Measurements from ENCODE around the gene CD74.

CD74 gene

DNA sequence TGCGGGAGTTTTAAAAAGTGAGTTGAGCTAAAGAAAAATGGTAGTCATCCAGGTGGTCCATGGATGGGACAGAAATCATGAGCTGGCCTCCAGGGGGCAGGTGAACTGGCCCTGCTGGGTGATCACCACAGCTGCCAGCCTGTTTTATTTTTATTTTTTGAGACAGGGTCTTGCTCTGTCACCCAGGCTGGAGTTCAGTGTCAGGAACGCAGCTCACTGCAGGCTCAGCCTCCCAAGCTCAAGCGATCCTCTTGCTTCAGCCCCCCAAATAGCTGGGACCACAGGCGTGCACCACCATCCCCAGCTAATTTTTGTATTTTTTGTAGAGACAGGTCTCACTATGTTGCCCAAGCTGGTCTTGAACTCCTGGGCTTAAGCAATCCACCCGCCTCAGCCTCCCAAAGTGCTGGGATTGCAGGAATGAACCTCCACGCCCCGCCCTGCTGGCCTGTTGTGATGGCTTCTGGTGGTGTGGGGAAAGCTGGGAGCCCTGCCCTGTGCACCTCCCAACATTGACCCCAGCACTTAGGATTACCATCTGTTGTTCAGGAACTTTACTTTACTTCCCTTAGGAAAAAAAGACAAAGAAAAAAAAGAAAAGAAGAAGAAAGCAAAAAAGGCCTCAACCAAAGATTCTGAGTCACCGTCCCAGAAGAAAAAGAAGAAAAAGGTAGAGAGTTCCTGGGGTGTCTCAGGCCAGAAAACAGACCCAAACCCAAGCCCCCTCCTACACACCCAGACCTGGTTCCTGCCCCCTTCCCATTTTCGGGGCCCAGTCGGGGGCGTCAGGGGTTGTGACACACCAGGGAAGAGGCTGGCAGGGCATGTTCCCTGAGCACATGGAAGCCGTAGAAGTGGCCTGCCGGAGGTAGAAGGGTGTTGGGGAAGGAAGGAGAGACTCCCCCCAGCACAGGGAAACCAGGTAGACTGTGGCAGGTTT lies 14.7 kb downstream of the CD74 start:
- DNase-seq (ENCODE audit: low read depth) = no peak

DNA sequence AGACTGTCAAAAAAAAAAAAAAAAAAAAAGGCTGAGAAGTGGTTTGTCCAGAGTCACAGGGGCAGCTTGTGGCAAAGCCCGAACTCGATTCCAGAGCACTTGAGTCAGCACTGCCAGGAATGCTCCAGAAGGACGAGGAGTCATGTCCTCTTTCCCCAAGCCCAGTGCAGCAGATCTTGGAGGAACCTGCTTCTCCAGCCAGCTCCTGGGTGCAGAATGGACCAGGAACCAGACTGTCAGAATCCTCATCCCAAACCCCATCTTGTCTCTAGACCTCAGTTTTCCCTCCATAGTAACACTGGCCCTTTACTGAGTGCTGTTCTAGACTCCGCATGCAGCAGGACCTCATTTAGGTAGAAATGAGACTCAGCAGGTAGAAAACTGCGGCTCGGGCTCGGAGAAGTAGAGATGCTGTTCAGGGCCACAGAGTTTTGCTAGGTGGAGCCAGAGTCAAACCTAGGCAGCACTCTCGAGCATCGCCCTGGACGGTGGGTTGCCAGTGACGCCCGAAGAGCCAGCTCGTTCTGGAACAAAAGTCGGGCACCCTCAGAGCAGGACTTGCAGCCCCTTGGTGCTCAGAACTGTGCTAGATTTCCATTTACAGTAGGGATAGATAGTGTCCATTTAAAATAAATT lies 15.4 kb downstream of the CD74 start:
- DNase-seq (ENCODE audit: low read depth) = no peak

DNA sequence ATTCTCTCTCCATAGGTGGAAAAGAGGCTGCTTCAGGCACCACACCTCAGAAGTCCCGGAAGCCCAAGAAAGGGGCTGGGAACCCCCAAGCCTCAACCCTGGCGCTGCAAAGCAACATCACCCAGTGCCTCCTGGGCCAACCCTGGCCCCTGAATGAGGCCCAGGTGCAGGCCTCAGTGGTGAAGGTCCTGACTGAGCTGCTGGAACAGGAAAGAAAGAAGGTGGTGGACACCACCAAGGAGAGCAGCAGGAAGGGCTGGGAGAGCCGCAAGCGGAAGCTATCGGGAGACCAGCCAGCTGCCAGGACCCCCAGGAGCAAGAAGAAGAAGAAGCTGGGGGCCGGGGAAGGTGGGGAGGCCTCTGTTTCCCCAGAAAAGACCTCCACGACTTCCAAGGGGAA lies 16.4 kb downstream of the CD74 start:
- DNase-seq (ENCODE audit: low read depth) = no peak

DNA sequence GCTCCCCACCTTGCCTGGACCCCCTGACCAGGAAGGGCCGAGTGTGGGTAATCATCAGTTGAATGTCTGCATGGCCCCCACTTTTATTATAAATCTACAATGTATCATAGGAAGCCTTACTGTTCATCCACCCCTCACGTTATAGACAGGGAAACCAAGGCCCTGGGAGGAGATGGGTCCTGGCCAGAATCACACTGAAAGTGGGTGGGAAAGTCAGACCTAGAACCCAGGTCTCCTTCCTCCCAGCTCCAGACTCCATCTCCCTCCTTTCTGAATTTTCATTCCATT lies 17.1 kb downstream of the CD74 start:
- no peak for DNase-seq (ENCODE audit: low read depth)

DNA sequence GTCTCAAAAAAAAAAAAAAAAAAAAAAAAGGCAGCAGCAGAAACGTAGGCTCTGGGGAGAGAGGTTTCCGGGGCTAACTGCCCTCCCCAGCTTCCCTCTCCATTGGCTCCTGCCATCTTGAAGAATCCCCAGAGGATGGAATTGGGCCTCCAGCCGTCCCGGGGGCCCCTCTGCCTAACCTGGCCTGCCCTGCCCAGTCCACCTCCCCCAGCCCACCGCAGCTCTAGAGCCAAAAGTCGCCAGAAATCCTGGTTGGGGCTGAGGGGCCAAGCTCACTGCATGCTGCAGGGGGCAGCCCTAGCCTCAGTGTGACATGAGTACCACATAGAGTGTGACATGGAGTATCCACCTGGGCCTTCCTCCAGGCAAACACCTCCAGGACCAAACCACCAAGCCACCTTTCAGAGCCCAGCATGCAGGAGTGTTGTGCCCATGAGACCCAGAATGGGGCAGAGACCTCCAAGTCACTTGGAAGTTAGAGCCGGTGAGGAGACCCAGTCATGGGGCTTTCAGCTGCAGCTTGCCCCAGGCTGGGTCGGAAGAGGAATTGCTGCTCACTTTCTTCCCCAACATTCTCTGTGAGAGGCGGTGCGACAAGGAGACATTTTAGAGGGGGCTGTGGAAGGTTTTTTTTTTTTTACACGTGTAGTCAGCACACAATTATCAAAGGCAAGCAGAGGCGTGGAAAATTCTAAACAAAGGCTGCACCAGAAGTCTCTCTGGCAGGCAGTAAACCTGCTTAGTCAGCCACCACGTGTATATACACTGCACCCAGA lies 17.6 kb downstream of the CD74 start:
- no peak for DNase-seq (ENCODE audit: low read depth)

DNA sequence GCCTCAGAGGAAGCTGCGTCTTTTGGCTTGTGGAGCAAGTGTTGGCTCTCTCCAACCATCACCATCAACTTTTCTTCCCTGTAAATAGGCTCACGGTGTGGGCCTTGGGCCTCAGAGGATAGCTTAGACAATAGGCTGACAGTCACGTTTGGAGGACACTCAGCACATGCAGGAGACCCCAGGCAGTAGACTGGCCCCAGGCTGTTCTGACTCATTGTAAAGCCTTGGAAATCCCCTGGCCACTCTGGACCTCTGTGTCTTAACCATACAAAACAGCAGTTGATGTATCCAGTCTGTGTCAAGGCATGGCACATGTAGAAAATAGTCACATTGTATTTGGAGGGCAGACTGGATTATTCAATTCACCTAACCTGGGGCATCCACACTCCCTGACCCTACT lies 18.6 kb downstream of the CD74 start:
- no peak for DNase-seq (ENCODE audit: low read depth)

DNA sequence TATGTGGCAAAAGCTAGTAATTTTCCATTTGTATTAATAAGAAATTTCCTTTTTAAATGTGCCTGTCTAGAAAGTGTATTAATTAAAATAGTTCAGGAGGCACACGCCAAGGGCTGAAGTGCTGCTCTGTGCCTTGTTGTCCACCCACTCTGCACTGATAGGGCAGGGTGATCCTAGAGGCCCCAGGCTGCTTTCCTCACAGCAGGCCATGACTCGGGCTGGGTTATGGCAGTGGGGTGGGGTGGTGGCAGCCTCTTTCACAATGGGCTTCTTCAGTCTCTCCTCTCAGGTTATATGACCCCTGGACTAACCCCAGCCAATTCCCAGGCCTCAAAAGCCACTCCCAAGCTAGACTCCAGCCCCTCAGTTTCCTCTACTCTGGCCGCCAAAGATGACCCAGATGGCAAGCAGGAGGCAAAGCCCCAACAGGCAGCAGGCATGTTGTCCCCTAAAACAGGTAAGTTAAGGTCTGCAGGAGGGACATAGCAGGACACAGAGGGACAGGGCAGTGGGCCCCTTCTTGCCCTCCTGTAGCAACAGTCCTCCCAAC lies 19.5 kb downstream of the CD74 start:
- no peak for DNase-seq (ENCODE audit: low read depth)

DNA sequence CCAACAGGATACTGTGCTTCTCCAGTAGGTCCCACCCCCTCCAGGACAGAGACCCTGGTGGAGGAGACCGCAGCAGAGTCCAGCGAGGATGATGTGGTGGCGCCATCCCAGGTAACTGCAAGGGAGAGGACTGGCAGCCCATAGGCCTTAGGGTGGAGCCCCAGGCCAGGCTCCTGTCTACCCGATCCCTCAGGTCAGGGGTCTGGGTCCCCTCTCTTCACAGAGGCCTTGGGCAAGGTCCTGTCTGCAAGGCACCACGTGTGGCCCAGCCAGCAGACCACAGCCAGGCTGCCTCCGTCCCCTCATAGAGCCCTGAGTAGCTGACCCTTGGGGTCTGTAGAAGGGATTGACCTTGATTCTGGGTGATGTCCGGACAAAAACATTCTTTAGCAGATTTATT lies 20.0 kb downstream of the CD74 start:
- DNase-seq (ENCODE audit: low read depth) = no peak

DNA sequence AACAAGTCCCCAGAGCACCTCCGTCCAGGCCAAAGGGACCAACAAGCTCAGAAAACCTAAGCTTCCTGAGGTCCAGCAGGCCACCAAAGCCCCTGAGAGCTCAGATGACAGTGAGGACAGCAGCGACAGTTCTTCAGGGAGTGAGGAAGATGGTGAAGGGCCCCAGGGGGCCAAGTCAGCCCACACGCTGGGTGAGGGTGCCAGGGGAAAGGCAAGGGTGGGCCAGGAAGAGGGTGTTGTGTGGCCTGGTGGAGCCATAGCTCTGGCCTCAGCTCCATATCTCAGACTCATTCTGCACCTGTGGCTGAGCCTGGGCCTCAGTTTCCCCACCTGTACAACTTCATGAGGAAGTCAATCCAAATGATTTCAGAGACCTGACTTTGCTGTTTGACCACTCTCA lies 20.7 kb downstream of the CD74 start:
- DNase-seq (ENCODE audit: low read depth) = no peak

DNA sequence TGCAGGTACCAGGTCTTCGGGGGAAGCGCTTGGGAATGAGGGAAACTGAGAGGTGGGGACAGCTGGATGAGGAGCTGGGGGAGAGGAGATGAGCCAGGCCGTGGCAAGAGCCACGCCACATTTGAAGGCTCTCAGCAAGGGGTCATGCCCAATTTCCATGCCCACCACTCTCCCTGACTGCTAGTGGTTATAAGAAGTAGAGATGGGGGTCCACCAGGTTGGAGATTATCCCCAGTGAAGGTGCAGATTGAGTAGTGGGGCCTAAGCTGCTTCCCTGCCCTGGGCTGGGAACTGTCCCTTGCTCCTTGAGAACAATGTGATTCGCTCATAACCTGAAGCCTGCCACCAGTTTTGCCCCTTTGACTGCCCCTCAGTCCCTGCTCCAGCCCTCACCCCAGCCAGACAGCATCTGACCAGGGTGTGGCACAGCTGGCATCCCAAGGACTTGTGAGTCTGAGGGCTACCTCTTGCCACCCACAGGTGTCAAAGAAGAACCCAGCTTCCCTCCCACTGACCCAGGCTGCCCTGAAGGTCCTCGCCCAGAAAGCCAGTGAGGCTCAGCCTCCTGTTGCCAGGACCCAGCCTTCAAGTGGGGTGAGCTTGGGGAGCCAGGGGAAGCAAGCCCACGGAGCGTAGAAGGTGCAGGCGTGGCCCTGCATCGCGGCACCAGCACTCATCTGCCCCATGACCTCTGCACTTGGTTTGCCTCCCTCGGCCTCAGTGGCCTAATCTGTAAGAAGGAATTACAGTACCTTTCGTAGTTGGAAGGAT lies 21.5 kb downstream of the CD74 start:
- no peak for DNase-seq (ENCODE audit: low read depth)

DNA sequence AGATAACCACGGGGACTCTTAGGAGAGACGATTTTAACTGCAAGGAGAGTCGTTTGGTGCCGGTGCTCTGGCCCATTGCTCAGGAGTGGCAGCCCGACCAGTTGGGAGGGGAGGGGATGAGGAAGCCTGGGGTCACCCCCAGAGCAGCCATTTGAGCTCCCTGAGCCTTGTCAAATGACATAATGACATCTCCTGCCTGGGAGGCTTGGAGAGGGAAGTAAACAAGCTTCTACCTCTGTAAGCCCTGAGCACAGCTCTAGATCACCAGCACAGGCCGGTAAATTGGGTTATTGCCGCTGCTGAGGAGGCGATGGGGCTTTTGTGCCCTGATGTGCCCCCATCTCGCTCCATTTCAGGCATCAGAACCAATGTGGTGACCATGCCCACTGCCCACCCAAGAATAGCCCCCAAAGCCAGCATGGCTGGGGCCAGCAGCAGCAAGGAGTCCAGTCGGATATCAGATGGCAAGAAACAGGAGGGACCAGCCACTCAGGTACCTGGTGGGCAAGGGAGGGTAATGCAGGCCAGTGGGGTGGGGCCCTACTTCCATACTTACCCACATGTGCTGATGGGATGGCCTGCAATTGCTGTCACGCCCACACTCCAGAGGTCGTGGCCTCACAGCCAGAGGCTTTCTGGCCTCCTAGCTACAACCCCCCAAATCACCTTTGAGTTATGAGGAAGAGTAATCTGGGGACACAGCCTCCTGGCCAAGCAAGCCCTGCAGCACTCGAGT lies 23.0 kb downstream of the CD74 start:
- DNase-seq (ENCODE audit: low read depth) = no peak

DNA sequence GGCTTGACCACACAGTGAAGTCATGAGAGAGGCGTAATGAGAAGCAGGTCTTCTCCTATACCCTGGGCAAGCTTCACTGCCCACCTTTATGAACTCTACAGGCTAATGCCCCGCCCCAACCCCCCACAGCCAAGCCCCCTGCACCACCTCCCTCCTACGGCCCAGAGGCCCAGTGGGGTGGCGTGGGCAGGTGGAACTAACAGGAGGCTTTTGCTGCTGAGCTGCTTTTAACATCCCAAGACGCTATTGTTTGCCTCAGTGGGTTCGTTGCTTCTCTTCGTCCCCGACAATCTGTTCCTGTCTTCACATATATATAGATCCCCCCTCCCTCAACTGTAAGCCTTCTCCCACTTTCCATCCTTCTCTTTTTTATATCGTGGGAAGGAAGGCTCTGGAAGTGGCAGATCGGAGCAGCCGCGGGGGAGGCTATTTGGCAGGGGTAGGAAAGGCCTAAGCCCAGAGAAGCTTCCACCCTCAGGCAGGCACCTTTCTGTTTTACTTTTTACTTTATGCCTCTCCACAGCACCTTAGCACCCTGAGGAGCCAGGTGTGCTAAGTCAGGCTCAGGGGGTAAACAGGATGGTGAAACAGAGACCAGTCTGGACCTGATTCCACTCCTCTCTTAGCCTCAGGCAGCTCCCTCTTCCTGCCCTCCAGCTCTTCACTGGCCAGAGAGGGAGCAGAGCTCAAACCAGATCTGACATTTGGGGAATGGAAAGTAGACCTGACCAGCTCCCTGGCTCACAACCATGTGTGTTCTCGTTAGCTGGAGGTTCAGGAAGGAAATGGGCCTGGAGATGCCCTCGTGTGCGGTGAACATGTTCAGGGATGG lies 26.5 kb downstream of the CD74 start:
- DNase-seq (ENCODE audit: low read depth) = no peak

DNA sequence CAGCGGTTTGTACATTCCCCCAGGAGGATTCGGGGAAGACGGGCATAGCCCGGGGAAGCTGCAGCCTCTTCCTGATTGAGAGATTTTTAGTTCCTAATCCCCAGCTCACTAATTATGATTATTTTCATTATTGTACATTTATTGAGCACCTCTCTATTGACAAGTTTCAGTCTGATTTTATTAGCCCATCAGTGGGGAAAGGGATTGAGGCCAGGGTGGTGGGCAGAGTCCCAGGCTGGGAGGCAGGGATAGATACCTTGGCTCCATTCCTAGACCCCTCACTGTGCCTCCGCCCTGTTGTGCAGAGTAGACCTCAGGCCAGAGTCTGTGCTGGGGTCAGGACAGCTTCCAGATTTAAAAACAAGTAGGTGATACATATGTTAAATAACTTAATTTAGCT lies 28.0 kb downstream of the CD74 start:
- DNase-seq (ENCODE audit: low read depth) = no peak

DNA sequence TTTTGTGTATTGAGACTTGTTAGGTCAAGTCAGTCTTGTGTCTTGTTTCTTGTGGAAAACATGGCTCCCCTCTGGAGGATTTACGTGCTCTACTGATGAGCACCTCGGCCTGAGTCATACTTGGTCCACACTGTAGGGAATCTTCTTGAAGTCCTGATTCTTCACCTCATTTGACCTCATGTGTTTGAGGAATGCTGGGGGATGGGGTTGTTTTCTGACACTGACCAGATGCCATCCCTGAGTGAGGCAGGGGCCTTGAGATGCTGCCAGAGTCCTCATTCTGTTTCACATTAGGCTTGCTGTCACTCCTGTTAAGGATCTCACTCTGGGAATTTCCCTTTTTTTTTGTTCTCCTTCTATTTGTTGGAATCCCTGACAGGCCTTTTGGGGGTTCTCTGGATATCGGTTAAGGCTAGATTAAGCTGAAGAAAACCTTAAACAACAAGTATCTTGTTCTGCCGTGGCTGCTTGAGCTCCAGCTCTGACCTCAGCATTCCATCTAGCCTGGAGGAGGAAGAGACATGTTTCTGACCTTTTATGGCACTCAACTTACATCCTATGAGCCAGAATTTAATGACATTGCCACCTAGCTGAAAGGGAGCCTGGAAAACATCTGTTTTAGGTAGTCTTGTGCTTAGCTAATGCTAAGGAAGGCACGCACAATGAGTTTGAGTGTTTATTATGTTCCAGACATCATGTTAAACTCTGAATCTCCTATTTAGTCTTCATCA lies 34.6 kb downstream of the CD74 start:
- no peak for DNase-seq (ENCODE audit: low read depth)

DNA sequence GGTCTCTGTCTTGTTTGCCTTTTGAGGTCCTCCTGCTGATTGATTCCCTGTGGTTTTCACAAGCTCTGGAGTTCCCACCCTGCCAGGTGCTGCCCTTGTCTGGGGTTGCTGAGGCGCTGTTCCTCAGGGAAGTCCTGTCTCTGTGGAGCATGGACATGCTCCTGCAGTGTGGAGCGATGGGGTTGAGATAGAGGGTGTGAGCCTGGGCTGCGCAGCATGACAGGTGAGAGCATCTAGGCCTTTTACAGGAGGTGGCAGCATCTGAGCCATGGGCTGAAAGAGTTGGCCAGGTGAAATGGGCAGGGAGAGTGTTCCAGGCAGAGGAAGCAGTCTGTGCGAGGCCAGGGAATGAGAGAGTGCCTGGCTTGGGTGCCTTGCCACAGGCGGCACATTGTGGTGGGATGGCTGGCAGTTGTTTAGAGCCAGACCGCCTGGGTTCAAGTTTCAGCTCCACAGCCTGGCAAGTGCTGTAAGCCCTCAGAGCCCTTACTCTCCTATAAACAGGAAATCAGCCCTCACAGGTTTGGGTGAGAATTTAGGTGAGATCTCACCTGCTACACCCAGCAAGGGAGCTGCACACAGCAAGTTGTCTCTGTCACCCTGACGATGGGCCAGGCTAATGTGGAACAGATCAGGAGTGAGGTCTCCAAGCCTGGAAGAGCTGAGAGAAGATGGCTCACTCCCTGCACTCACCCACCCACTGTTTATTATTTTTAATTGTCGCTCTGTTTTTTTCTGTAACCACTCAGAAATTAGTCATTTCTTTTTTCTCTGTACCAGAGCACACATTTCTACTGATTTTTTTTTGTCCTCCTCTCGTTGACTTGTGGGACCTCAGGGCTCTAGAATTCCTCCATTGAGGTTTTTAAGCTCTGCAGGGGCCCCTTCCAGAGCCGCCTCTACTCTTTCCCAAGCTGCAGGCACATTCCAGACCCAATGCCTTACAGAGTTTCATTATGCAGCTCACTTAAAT lies 35.6 kb downstream of the CD74 start:
- no peak for DNase-seq (ENCODE audit: low read depth)

DNA sequence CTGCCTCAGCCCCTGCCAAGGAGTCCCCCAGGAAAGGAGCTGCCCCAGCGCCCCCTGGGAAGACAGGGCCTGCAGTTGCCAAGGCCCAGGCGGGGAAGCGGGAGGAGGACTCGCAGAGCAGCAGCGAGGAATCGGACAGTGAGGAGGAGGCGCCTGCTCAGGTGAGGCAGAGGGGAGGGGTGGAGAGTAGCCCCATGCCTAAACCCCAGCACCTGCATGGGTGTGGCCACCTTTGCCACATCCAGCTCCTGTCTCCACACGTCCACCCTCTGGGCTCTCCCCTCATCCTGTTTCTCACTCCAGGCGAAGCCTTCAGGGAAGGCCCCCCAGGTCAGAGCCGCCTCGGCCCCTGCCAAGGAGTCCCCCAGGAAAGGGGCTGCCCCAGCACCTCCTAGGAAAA lies 38.1 kb downstream of the CD74 start:
- DNase-seq (ENCODE audit: low read depth) = no peak

DNA sequence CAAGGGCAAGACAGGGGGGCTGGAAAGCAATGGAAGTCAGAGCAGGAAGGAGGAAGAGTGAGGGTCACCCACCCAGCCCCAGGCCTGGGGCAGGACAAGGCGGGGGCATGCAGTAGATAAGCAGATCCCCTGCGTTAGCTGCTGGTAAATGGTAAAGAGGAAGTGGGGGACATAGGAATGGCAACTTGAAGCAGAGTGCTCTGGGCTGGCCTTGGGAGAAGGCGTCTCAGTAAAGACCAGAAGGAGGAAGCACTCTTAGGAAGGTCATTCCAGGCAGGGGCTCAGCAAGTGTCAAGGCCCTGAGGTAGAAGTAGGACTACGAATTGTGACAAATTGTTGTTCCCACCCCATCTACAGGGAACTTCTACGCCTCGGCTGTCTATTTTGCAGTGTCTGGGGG lies 40.1 kb downstream of the CD74 start:
- no peak for DNase-seq (ENCODE audit: low read depth)

DNA sequence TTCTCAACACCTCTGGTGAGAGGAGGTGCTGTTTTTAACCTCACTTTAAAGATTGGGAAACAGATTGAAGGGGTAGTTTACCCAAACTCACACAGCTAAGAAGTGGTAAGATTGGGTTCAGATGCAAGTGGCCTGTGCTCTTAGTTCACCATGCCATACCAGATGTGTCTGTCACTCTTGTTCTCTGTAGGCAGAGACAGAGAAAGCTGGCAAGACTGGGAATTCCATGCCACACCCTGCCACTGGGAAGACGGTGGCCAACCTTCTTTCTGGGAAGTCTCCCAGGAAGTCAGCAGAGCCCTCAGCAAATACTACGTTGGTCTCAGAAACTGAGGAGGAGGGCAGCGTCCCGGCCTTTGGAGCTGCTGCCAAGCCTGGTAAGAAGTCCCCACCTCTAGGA lies 44.2 kb downstream of the CD74 start:
- DNase-seq (ENCODE audit: low read depth) = no peak

DNA sequence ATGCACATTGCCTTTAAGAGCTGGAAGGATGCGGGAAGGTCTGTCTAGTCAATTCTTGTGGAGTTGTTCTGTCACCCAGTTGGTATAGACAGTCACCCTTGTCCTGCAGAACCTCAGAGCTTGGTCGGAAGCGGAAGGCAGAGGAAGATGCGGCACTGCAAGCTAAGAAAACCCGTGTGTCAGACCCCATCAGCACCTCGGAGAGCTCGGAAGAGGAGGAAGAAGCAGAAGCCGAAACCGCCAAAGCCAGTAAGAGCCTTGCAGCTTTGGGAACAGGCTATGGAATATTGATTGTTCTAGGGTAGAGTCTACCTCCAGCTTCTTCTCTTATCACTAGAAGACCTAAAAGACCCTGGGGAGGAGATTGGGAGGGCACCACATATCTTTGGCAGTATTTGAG lies 48.7 kb downstream of the CD74 start:
- DNase-seq (ENCODE audit: low read depth) = no peak

Measured in stimulated activated CD8-positive, alpha-beta memory T cell treated with anti-CD3 and anti-CD28 coated beads, Interleukin-12 subunit alpha, Interleukin-12 subunit beta, amount 100 ng/mL, for 1 hour (primary cell).